ENCODE data around the gene GPANK1. TPM values are rescaled to one million over a fixed set of nuclear protein-coding genes. Genes with fewer than 3 reads are reported as not detected.
A peak's percentile ranks its signal among the peaks of the same experiment; 100 is the strongest.

Gene GPANK1
- polyA plus RNA-seq (2013) = 32.0 and 34.1 TPM in 2 replicates

- no peak within 1 kb of the TSS for H3K23ac ChIP-seq (ENCODE audit: low read length)
- peaks cover 23% of the 10 kb centered on the region for H3K79me2 ChIP-seq (ENCODE audit: control insufficient read depth, insufficient read depth, low read length, poor library complexity)
- H3K4me2 ChIP-seq (ENCODE audit: low read length) = peak within 1 kb of the TSS; percentile 93
- peak within 1 kb of the TSS; percentile 91 for H3K9ac ChIP-seq (ENCODE audit: low read length)
- peak within 1 kb of the TSS; percentile 79 for H4K12ac ChIP-seq (ENCODE audit: low read depth, low read length)
- H2BK12ac ChIP-seq (ENCODE audit: low read length) = peak within 1 kb of the TSS; percentile 34
- peak within 1 kb of the TSS; percentile 95 for H4K8ac ChIP-seq (ENCODE audit: low read depth, low read length)
- peak within 1 kb of the TSS; percentile 6 for H2AFZ ChIP-seq (ENCODE audit: insufficient read depth, low read length, poor library complexity)
- peak within 1 kb of the TSS; percentile 85 for H3K4me3 ChIP-seq (ENCODE audit: low read depth, low read length)
- H3K18ac ChIP-seq (ENCODE audit: low read length) = peak within 1 kb of the TSS; percentile 79
- H3K14ac ChIP-seq (ENCODE audit: low read length) = peak within 1 kb of the TSS; percentile 89
- H3K4ac ChIP-seq (ENCODE audit: low read depth, low read length) = peak within 1 kb of the TSS; percentile 67
- no CpG with 5 or more reads among the region's 39 CpGs for WGBS (ENCODE audit: extremely low coverage, insufficient coverage, insufficient read length)
- H2AK5ac ChIP-seq (ENCODE audit: low read length) = peak within 1 kb of the TSS; percentile 80
- H3K4me1 ChIP-seq (ENCODE audit: control insufficient read depth in 1 of 2, insufficient read depth in 2 of 2, low read length in 2 of 2) = peaks cover 11 to 15% of the 10 kb centered on the region in 2 experiments
- DNase-seq = peak; percentile 92 to 97
- no peaks in the 10 kb centered on the region for H3K27me3 ChIP-seq (ENCODE audit: insufficient read depth, low read length)
- H3K36me3 ChIP-seq (ENCODE audit: control insufficient read depth in 1 of 2, insufficient read depth in 2 of 2, low read length in 2 of 2) = peaks cover 29 to 43% of the 10 kb centered on the region in 2 experiments
- peak within 1 kb of the TSS; percentile 93 for H3K27ac ChIP-seq (ENCODE audit: low read depth, low read length)
- H3K79me1 ChIP-seq (ENCODE audit: low read length) = peaks cover 25% of the 10 kb centered on the region
- peak within 1 kb of the TSS; percentile 94 for H4K91ac ChIP-seq (ENCODE audit: low read depth, low read length)
- H2BK120ac ChIP-seq (ENCODE audit: insufficient read depth, low read length, poor library complexity) = peak within 1 kb of the TSS; percentile 79
- H3K9me3 ChIP-seq (ENCODE audit: insufficient read depth, low read depth, low read length) = no peaks in the 10 kb centered on the region
- H2BK5ac ChIP-seq (ENCODE audit: low read depth, low read length, poor library complexity) = peak within 1 kb of the TSS; percentile 79
Observed at GRCh38 chr6:31664790-31665500, at the start of gene GPANK1. Gene GPANK1 (minus strand): TSS chr6:31664997. CDS start chr6:31664478, 519 bp downstream.

- no peak for DNase-seq
- no peak overlapping the region for H3K4me3 ChIP-seq (ENCODE audit: low read depth, low read length)
- H3K18ac ChIP-seq (ENCODE audit: low read length) = peak overlapping the region; percentile 46
- peak overlapping the region; percentile 15 for H2AK5ac ChIP-seq (ENCODE audit: low read length)
- peak overlapping the region; percentile 21 for H3K14ac ChIP-seq (ENCODE audit: low read length)
- H3K4me2 ChIP-seq (ENCODE audit: low read length) = no peak overlapping the region
- H3K9ac ChIP-seq (ENCODE audit: low read length) = no peak overlapping the region
- no peak overlapping the region for H2BK5ac ChIP-seq (ENCODE audit: low read depth, low read length, poor library complexity)
- peak overlapping the region; percentile 70 for H4K8ac ChIP-seq (ENCODE audit: low read depth, low read length)
- peak overlapping the region; percentile 70 for H4K91ac ChIP-seq (ENCODE audit: low read depth, low read length)
- H2AFZ ChIP-seq (ENCODE audit: insufficient read depth, low read length, poor library complexity) = peak overlapping the region; percentile 84
- no peak overlapping the region for H3K4ac ChIP-seq (ENCODE audit: low read depth, low read length)
- H4K12ac ChIP-seq (ENCODE audit: low read depth, low read length) = peak overlapping the region; percentile 63
- H3K9me3 ChIP-seq (ENCODE audit: insufficient read depth, low read depth, low read length) = no peaks in the 10 kb centered on the region
- no peak overlapping the region for H3K27ac ChIP-seq (ENCODE audit: low read depth, low read length)
- H2BK120ac ChIP-seq (ENCODE audit: insufficient read depth, low read length, poor library complexity) = peak overlapping the region; percentile 52
- peak overlapping the region; percentile 3 for H2BK12ac ChIP-seq (ENCODE audit: low read length)
- H3K36me3 ChIP-seq (ENCODE audit: control insufficient read depth in 1 of 2, insufficient read depth in 2 of 2, low read length in 2 of 2) = no peaks in the 10 kb centered on the region
- H3K23ac ChIP-seq (ENCODE audit: low read length) = no peak overlapping the region
- WGBS (ENCODE audit: extremely low coverage, insufficient coverage, insufficient read length) = no CpG with 5 or more reads among the region's 5 CpGs
- H3K79me2 ChIP-seq (ENCODE audit: control insufficient read depth, insufficient read depth, low read length, poor library complexity) = no peaks in the 10 kb centered on the region
- peaks cover 5% of the 10 kb centered on the region for H3K79me1 ChIP-seq (ENCODE audit: low read length)
- peaks cover 24 to 27% of the 10 kb centered on the region in 2 experiments for H3K4me1 ChIP-seq (ENCODE audit: control insufficient read depth in 1 of 2, insufficient read depth in 2 of 2, low read length in 2 of 2)
- H3K27me3 ChIP-seq (ENCODE audit: insufficient read depth, low read length) = no peaks in the 10 kb centered on the region
Observed at GRCh38 chr6:31713991-31714684, 49.3 kb upstream of the GPANK1 start.

- Histone ChIP-seq H4K91ac (ENCODE audit: low read depth, low read length) (peak overlapping the region; percentile 70), H3K23ac (ENCODE audit: low read length) (no peak overlapping the region), H3K79me1 (ENCODE audit: low read length) (peaks cover 5% of the 10 kb centered on the region), H3K27me3 (ENCODE audit: insufficient read depth, low read length) (no peaks in the 10 kb centered on the region), H3K9ac (ENCODE audit: low read length) (no peak overlapping the region), H2AFZ (ENCODE audit: insufficient read depth, low read length, poor library complexity) (peak overlapping the region; percentile 84), H3K4me2 (ENCODE audit: low read length) (no peak overlapping the region), H2BK12ac (ENCODE audit: low read length) (no peak overlapping the region), H3K27ac (ENCODE audit: low read depth, low read length) (no peak overlapping the region), H2AK5ac (ENCODE audit: low read length) (no peak overlapping the region), H3K36me3 (ENCODE audit: control insufficient read depth in 1 of 2, insufficient read depth in 2 of 2, low read length in 2 of 2) (no peaks in the 10 kb centered on the region), H4K8ac (ENCODE audit: low read depth, low read length) (peak overlapping the region; percentile 70), H3K4me3 (ENCODE audit: low read depth, low read length) (no peak overlapping the region), H2BK120ac (ENCODE audit: insufficient read depth, low read length, poor library complexity) (peak overlapping the region; percentile 52), H3K4me1 (ENCODE audit: control insufficient read depth in 1 of 2, insufficient read depth in 2 of 2, low read length in 2 of 2) (peaks cover 17 to 20% of the 10 kb centered on the region in 2 experiments), H3K9me3 (ENCODE audit: insufficient read depth, low read depth, low read length) (no peaks in the 10 kb centered on the region), H3K79me2 (ENCODE audit: control insufficient read depth, insufficient read depth, low read length, poor library complexity) (no peaks in the 10 kb centered on the region), H2BK5ac (ENCODE audit: low read depth, low read length, poor library complexity) (no peak overlapping the region), H3K4ac (ENCODE audit: low read depth, low read length) (no peak overlapping the region), H3K18ac (ENCODE audit: low read length) (no peak overlapping the region), H3K14ac (ENCODE audit: low read length) (no peak overlapping the region), H4K12ac (ENCODE audit: low read depth, low read length) (no peak overlapping the region)
- WGBS (ENCODE audit: extremely low coverage, insufficient coverage, insufficient read length) = no CpG with 5 or more reads among the region's 4 CpGs
- no peak for DNase-seq
Observed at GRCh38 chr6:31713465-31713864, 48.7 kb upstream of the GPANK1 start.

GRCh38 chr6:31712296-31712695 is 47.5 kb upstream of the GPANK1 start:
- no peak overlapping the region for H2AFZ ChIP-seq (ENCODE audit: insufficient read depth, low read length, poor library complexity)
- peaks cover 2% of the 10 kb centered on the region for H3K79me1 ChIP-seq (ENCODE audit: low read length)
- no peaks in the 10 kb centered on the region for H3K79me2 ChIP-seq (ENCODE audit: control insufficient read depth, insufficient read depth, low read length, poor library complexity)
- H3K27ac ChIP-seq (ENCODE audit: low read depth, low read length) = no peak overlapping the region
- H3K4me3 ChIP-seq (ENCODE audit: low read depth, low read length) = no peak overlapping the region
- DNase-seq = no peak
- H2BK12ac ChIP-seq (ENCODE audit: low read length) = no peak overlapping the region
- no peak overlapping the region for H3K18ac ChIP-seq (ENCODE audit: low read length)
- H3K36me3 ChIP-seq (ENCODE audit: control insufficient read depth in 1 of 2, insufficient read depth in 2 of 2, low read length in 2 of 2) = no peaks in the 10 kb centered on the region
- H3K9ac ChIP-seq (ENCODE audit: low read length) = no peak overlapping the region
- H3K4ac ChIP-seq (ENCODE audit: low read depth, low read length) = no peak overlapping the region
- H4K12ac ChIP-seq (ENCODE audit: low read depth, low read length) = no peak overlapping the region
- no peak overlapping the region for H3K23ac ChIP-seq (ENCODE audit: low read length)
- no peak overlapping the region for H3K14ac ChIP-seq (ENCODE audit: low read length)
- peak overlapping the region; percentile 29 for H2AK5ac ChIP-seq (ENCODE audit: low read length)
- H4K8ac ChIP-seq (ENCODE audit: low read depth, low read length) = no peak overlapping the region
- no peak overlapping the region for H2BK5ac ChIP-seq (ENCODE audit: low read depth, low read length, poor library complexity)
- no peak overlapping the region for H2BK120ac ChIP-seq (ENCODE audit: insufficient read depth, low read length, poor library complexity)
- H3K27me3 ChIP-seq (ENCODE audit: insufficient read depth, low read length) = no peaks in the 10 kb centered on the region
- peaks cover 7 to 11% of the 10 kb centered on the region in 2 experiments for H3K4me1 ChIP-seq (ENCODE audit: control insufficient read depth in 1 of 2, insufficient read depth in 2 of 2, low read length in 2 of 2)
- no peak overlapping the region for H4K91ac ChIP-seq (ENCODE audit: low read depth, low read length)
- H3K9me3 ChIP-seq (ENCODE audit: insufficient read depth, low read depth, low read length) = peaks cover 2% of the 10 kb centered on the region
- H3K4me2 ChIP-seq (ENCODE audit: low read length) = no peak overlapping the region
- no CpG with 5 or more reads among the region's 8 CpGs for WGBS (ENCODE audit: extremely low coverage, insufficient coverage, insufficient read length)

Data from trophoblast cell (in vitro differentiated cells and primary cell).